Gastroesophageal sphincter (tissue), 3 donors: ENCODE data around the gene SRCIN1.

Experiments used
- CTCF ChIP-seq, 4 experiments: fragments of 200-600 bp in 2 of 4; fragments of 450-650 bp in 2 of 4; sonication (generic) in 1 of 4; IDR thresholded peaks; one replicate each; pipeline ENCODE4 v1.5.1; 2017 to 2019; ENCODE audit warnings: antibody characterized with exemption in 4 of 4, mild to moderate bottlenecking in 2 of 4, moderate library complexity in 2 of 4
- POLR2A ChIP-seq, 2 donors: fragments of 450-650 bp; IDR thresholded peaks; one replicate each; pipeline ENCODE4 v1.6.1; 2017; ENCODE audit warnings: antibody characterized with exemption in 2 of 2, mild to moderate bottlenecking in 2 of 2, moderate library complexity in 1 of 2
- POLR2AphosphoS5 ChIP-seq: sonication (generic); formaldehyde crosslinking; IDR thresholded peaks from one replicate; pipeline ENCODE4 v1.6.1; 2017; ENCODE audit warnings: antibody characterized with exemption

DNA sequence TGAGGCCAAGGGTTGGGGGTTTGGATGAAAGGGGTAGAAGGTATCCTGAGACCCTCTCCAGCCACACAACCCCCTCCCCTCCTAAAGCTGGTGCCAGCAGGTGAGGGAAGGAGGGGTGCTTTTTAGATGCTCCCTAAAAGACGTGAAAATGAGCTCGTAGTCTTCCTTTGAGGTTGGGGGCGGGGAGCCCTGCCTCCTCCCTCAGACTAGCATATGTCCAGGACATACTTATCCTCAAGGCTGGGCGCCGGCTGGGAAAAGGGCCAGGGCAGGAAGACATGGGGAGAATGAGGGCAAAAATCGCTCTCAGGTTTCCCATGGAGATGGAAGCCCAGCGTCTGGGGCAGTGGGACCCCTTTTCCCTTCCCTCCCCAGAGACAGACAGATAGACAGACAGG lies 26.7 kb downstream of the SRCIN1 start:
- no peak for TF ChIP-seq CTCF (IDR thresholded peaks at IDR 0.05)
- no peak for TF ChIP-seq POLR2A (IDR thresholded peaks at IDR 0.05)
- TF ChIP-seq POLR2AphosphoS5: no peak
